Measurements from ENCODE around the gene MGAT3.
"Not testable (repeated sequence)": the region's sequence is repeated elsewhere in the genome, so short reads cannot be mapped to it uniquely, and the experiment has no call there.

MGAT3 gene

DNA sequence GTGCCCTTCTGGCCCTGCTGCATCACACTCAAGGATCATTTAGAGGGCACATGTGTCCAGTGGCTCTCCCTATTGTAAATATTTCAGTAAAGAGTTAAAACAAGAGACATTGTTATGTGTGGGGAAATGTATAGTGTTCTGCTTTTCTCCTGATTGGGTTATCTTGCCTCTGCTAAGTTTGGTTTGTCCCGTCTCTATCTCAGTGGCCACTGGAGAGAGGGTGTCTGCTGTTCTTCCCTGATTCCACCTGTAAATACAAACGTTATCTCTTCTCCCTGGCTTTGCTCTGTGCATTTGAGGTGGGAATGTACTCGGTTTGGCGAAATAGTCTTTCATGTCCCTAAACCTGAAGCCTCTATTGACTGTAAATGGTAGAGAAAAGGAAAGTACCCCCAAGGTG, 51.6 kb downstream of the MGAT3 start:
- DNase-seq (ENCODE audit: extremely low read depth in 1 of 2, low read depth in 1 of 2), result no peak

DNA sequence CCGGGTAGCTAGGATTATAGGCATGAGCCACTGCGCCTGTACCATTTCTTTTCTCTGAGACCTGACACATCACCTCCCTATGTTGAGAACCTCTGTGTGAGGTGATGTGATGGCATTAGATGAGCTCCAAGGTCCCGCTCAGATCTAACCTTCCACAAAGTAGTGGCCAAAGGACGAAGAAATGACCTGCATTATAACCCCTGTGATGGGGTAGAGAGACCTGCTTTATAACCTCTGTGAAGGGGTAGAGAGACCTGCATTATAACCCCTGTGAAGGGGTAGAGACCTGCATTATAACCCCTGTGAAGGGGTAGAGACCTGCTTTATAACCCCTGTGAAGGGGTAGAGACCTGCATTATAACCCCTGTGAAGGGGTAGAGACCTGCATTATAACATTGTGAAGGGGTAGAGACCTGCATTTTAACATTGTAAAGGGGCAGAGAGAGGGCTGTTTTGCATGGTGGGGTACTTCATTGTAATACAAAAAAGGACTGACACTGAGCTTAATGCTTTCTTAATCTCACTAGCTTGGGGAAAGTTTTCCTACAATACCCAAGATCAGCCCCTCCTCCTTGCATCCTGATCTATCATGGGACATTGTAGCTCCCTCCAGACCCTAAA, 53.8 kb downstream of the MGAT3 start:
- DNase-seq (ENCODE audit: extremely low read depth in 1 of 2, low read depth in 1 of 2), result no peak

DNA sequence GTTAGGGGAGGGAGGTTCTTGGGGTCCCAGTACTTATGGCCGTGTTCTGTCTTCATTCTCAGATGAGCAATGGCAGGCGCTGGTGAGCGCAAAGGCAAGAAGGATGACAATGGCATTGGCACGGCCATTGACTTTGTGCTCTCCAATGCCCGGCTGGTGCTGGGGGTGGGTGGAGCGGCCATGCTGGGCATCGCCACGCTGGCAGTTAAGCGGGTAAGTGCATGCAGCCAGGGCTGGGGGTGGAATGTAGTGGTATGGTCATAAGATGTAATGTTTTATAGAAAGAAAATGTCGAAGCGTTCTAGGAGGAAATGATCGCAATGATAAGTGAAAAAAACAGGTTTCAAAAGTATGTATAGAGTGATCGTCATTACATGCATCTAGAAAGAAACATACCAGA, 54.4 kb downstream of the MGAT3 start:
- DNase-seq (ENCODE audit: extremely low read depth in 1 of 2, low read depth in 1 of 2), result no peak

DNA sequence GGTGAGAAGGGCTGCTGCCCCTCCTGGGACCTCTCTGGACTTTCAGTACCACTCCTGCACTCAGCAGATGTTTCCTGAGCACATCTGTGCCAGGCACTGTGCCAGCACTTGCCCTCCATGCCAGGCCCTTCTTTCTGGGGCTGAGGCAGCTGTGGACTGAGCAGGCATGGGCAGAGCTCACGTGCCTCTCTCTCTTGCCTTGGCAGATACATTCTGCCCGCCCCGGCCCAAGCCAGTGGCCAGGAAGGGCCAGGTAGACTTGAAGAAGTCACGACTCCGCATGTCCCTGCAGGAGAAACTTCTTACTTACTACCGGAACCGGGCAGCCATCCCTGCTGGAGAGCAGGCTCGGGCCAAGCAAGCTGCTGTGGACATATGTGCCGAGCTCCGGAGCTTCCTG, 55.2 kb downstream of the MGAT3 start:
- no peak for DNase-seq (ENCODE audit: extremely low read depth in 1 of 2, low read depth in 1 of 2)

DNA sequence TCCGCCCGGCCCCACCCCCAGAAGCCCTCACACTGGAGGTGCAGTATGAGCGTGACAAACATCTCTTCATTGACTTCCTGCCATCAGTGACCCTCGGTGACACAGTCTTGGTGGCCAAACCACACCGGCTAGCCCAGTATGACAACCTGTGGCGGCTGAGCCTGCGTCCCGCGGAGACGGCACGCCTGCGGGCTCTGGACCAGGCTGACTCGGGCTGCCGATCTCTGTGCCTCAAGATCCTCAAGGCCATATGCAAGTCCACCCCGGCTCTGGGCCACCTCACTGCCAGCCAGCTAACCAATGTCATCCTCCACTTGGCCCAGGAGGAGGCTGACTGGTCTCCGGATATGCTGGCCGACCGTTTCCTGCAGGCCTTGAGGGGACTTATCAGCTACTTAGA, 57.0 kb downstream of the MGAT3 start:
- no peak for DNase-seq (ENCODE audit: extremely low read depth in 1 of 2, low read depth in 1 of 2)

DNA sequence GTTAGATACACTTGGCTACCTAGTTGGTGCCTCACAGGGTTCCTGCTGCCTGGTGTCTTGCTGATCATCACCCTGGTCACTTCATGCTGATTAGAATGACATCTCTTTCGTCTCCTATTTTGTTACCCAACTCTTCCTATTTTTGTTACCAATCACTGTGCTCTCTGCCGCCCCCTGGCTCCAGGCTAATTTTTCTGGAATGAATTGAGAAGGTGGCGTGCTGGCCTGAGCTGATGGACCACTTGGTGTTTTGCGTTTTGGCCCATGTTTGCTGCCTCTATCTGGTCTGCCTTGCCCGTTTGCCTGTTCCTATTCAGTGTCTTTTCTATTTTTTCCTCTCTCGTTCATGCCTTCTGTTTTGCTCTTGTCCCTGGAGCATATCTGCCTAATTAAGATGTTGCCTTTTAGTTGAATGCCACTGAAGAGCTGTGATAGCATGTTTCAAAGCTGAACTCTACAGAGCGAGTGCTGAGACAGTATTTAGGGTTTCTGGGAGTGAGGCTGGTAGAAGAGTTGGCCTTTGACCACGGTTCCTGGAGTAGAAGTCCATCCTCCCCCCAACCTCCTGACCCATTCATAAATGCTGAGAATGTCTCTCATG, 57.7 kb downstream of the MGAT3 start:
- DNase-seq (ENCODE audit: extremely low read depth in 1 of 2, low read depth in 1 of 2), result no peak

DNA sequence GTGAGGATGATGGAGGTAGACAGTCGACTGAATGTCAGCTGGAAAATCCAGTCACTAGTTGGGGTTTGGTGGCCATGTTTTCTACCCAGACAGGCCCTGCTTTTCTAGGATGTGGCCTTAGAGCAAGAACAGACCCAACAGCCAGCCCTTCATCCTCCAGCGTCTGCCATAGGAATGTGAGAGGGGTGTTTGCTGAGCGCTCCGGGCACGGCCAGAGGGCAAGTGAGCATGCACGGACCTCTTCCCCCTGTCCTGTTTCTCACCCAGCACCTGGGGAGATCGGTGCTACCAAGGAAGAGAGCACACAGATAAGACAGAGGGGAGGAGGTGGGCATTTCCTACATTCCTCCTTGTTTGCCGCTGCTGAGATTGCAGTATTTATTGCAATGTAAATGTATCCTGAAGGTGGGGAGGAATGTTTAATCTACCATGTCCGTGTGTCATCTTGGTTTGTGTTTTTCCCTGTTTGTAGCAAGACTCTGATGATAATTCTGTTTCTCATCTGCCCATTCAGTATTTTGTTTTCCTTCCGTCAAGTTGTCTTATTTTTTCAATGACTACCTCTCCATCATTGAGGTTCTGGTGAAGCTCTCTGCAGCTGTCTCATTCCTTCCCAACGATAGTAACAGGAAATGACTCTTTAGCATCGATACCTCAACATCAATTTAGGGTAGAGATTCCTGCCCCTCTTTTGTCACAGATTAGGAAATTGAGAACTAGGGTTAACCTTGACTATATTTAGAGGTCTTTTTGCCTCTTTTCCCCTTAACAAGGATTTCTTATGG, 58.6 kb downstream of the MGAT3 start:
- no peak for DNase-seq (ENCODE audit: extremely low read depth in 1 of 2, low read depth in 1 of 2)

DNA sequence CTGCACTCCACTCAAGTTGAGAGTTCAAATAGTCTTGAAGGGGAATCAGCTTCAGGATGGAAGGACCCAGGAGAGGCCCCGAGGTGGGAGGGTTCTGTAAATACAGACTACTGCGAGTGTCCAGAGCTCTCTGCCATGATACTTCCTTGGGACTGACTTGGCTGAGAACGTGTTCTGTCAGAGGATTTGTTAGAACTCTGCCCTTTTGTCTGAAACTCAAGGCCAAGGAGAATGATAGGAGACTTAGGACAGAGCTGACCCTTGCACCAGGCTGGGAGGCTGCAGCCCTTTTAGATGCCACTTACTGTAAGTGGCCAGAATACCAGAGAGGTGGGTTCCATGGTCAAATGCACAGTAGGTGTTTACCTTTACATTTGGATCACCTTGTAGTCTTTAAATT, 60.7 kb downstream of the MGAT3 start:
- DNase-seq (ENCODE audit: extremely low read depth in 1 of 2, low read depth in 1 of 2), result no peak

DNA sequence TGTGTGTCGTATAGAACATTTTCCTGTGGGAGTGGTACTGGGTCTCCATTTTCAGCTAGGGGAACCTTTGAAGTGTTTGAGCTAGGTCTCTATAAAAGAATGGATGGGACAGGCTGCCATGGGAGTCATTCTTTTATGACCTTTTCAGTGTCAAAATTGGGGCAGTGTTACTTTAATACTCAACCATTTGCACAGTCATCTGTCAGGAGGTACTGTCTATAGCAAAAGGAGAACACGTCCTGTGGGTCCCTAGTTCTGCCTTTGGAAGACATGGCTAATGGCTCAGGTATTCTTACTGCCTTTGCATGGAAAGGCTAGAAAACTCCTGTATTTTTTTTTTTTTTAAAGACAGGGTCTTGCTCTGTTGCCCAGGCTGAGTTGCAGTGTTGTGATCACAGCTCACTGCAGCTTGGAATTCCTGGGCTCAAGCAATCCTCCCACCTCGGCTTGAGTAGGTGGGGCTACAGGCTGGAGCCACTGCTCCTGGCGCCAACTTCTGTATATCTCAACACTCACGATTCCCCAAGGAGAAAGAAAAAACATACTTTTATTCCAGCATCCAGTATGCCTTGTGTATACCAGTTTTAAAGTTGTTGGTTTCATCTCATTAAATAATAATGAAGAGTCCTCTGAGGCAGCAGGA, 61.5 kb downstream of the MGAT3 start:
- DNase-seq (ENCODE audit: extremely low read depth in 1 of 2, low read depth in 1 of 2), result no peak

DNA sequence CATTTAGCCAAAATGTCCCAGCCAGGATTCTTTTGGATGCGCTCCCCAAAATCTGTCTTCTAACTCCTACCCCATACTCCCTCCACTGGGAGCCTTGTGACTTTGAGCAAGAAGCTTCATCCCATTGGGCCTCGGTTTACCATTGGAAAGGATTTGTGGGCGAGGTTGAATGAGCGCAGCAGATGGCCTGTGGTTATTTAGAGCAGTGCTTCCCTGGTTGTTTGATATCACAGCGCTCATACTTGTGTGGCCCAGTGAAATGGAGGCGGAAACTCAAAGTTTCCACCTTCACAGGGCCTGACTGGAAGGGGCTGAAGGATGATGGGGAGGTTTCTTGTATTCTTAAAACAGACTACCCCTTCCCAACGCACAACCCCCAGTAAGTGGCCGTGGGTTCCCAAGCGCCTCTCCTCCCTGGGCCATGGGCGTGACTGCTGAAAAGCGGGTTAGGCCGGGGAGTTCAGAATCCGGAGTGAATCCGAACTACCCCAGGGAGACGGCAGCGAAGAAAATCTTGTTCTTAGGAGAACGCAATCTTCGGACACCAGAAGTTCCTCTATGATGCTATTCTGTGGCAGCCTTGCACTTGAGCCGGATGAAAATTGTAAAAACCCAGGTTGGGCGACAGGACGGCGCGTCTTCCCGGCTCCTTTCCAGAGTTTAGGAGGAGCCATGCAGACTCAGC, 62.3 kb downstream of the MGAT3 start:
- no peak for DNase-seq (ENCODE audit: extremely low read depth in 1 of 2, low read depth in 1 of 2)

DNA sequence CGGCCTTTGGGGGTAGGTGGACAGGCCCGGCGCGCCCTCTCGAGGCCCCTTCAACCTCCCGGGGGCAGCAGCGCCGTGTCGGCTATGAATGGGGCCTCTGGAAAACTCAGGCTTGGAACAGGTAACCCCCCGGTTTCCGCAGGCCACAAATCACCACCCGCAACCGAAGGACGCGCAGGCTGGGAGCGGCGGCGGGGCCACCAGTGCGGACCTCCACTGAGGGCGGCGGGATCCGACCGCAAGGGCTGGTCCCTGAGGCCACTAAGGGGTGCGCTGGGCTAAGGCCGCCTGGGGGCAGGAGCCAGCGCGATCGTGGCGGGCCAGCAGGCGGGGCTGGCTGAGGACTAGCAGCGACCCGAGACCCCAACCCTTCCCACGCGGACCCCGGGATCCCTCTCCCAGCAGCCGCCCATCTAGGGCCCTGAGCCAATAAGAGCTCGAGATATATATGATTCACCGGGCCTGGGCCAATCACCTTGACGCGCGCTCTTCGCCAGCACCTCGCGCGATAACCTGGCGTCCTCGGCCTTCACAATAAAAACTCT, 62.9 kb downstream of the MGAT3 start:
- DNase-seq (ENCODE audit: extremely low read depth in 1 of 2, low read depth in 1 of 2), result no peak

DNA sequence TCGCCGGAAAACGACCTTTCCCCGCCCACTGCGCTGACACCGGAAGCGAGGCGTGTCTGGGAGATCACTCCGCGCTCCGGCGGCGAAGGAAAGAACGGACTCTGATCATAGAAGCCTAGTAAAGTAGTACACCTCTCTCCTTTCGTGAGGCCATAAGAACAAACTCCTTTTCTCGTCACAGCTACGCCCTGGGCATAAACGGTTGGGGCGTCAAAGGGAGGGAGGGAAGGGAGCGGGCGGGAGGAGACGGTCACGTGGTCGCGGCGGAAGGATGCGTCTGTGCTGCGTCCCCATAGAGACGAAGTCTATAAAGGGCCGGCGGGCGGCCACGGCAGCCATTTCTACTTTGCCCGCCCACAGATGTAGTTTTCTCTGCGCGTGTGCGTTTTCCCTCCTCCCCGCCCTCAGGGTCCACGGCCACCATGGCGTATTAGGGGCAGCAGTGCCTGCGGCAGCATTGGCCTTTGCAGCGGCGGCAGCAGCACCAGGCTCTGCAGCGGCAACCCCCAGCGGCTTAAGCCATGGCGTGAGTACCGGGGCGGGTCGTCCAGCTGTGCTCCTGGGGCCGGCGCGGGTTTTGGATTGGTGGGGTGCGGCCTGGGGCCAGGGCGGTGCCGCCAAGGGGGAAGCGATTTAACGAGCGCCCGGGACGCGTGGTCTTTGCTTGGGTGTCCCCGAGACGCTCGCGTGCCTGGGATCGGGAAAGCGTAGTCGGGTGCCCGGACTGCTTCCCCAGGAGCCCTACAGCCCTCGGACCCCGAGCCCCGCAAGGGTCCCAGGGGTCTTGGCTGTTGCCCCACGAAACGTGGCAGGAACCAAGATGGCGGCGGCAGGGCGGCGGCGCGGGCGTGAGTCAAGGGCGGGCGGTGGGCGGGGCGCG, 63.7 kb downstream of the MGAT3 start, which contains the start of gene ATF4:
ATF4 (plus strand) TSS at position 337 of the 880 bp plus-strand sequence. CDS start 884 bp downstream, outside the sequence.
- peak; percentile 90 to 91 for DNase-seq (ENCODE audit: extremely low read depth in 1 of 2, low read depth in 1 of 2)

DNA sequence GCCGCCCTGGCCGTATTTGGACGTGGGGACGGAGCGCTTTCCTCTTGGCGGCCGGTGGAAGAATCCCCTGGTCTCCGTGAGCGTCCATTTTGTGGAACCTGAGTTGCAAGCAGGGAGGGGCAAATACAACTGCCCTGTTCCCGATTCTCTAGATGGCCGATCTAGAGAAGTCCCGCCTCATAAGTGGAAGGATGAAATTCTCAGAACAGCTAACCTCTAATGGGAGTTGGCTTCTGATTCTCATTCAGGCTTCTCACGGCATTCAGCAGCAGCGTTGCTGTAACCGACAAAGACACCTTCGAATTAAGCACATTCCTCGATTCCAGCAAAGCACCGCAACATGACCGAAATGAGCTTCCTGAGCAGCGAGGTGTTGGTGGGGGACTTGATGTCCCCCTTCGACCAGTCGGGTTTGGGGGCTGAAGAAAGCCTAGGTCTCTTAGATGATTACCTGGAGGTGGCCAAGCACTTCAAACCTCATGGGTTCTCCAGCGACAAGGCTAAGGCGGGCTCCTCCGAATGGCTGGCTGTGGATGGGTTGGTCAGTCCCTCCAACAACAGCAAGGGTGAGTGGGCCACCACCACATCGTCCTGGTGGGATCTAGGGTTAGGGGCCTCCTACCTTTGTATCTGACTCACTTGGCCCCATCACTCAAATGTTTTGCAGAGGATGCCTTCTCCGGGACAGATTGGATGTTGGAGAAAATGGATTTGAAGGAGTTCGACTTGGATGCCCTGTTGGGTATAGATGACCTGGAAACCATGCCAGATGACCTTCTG, 64.5 kb downstream of the MGAT3 start:
- DNase-seq (ENCODE audit: extremely low read depth in 1 of 2, low read depth in 1 of 2), result not testable (repeated sequence)

DNA sequence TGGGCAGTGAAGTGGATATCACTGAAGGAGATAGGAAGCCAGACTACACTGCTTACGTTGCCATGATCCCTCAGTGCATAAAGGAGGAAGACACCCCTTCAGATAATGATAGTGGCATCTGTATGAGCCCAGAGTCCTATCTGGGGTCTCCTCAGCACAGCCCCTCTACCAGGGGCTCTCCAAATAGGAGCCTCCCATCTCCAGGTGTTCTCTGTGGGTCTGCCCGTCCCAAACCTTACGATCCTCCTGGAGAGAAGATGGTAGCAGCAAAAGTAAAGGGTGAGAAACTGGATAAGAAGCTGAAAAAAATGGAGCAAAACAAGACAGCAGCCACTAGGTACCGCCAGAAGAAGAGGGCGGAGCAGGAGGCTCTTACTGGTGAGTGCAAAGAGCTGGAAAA, 65.3 kb downstream of the MGAT3 start:
- DNase-seq (ENCODE audit: extremely low read depth in 1 of 2, low read depth in 1 of 2), result not testable (repeated sequence)

DNA sequence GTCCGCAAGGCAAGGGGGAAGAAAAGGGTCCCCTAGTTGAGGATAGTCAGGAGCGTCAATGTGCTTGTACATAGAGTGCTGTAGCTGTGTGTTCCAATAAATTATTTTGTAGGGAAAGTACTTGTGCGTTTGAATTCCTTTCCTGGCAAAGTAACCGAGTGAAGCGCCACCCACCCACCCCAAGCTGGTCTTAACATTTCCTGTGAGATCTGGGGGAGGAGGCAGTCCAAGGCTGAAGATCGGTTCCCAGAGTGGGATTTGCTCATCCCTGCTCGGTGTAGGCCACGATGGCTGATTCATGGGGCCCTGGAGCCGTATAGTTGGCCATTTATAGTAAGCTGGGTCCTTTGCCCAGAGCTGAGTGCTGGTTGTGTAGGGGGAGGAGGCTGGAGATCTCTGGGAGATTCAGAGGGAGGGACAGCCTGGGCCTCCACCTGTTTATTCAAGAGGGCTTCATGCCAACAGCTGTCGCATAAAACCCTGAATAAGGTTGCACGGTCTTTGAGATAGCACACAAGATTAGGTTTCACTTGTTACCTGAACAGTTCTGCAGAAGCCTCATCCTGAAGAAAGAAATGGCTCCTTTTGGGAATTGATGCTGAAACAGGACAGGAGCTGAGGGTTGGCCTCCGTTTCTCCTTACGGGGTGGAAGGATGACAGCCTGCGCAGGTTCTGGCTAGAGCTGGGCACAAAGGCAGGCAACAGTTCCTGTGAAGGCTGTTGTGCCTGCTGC, 65.9 kb downstream of the MGAT3 start:
- DNase-seq (ENCODE audit: extremely low read depth in 1 of 2, low read depth in 1 of 2), result no peak

DNA sequence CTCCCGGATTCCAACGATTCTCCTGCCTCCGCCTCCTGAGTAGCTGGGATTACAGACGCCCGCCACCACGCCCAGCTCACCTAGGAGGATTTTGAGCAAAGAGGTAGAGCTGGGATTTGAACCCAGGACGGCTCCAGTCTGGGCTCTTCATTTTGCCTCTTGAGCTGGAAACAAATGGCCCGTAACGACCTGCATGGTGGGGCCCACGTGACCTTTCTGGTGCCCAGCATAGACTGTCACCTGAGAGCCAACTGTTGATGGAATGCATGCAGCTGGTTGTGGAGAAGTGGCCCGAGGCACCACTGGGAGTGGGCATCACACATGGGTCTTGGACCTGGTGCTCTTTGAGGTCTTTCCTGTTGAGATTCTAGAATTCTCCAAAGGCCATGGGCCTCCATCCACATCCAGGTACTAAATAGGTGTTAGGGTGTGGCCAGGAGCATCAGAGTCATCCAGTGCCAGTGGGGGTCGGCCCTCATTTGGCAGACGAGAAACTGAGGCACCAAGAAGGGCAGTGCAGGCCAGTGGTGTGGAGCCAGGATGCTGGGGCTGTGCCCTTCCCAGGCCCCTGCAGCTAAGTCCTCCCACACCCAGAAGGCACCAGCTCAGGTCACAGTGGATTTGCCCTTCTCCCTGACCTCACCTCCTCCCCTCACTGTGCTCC, 67.4 kb downstream of the MGAT3 start:
- DNase-seq (ENCODE audit: extremely low read depth in 1 of 2, low read depth in 1 of 2), result no peak

DNA sequence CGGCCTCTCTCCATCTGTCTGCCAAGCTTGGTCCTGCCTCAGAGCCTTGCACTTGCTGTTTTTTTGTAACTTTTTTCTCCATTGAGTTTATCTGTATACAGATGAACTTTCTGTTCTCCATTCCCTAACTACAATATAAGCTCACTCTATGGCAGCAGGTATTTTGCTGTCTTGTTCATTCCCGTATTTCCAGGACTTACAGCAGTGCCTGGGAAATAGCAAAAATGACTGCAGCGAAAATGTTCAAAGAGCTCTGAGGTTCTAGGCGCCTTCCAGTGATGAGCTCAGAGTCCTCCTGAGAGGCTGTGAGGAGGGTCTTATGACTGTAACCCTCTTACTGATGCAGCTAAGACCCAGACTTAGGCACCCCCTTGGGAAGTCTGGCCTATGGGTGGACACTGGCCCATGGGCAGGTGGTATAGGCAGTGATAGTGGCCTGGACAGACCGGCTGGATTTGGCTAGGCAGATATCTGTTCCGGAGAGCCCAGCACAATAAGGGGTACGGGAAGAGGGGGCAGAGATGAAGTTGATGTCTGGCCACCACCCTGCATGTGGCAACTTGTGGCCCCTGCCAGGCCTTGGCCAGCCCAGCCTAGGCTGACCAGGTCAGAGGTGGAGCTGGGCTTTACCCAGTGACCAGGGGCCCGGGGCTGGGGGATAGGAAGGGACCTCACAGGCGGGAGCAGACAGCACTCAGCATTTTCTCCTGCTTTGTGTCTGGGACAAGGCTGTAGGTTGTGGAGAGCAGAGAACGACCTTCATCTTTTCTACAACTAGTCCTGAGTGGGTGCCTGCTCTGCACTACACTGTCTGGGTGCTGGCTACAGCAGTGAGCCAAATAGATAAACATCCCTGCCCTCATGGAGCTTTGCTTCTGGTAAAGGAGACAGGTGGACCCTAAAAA, 68.2 kb downstream of the MGAT3 start:
- no peak for DNase-seq (ENCODE audit: extremely low read depth in 1 of 2, low read depth in 1 of 2)
